Gastroesophageal sphincter (tissue), 4 donors: ENCODE results near the gene TP53AIP1. TPM values are rescaled to one million over a fixed set of nuclear protein-coding genes. Genes with fewer than 3 reads are reported as not detected.
A peak's percentile ranks its signal among the peaks of the same experiment; 100 is the strongest.

Experiments
- ATAC-seq: fragments of 150-250 bp; one replicate; pipeline ENCODE4 v1.9.1; 2016; ENCODE audit warnings: mild to moderate bottlenecking, moderate library complexity
- H3K27ac ChIP-seq, 4 donors: fragments of 200-600 bp; sonication (generic) in 3 of 4; 1 replicate in 3 of 4; 2 replicates in 1 of 4; pipeline ENCODE4 v1.5.1; 2016 to 2019
- H3K27me3 ChIP-seq: fragments of 200-600 bp; sonication (generic); one replicate; pipeline ENCODE4 v1.5.1; 2019
- H3K36me3 ChIP-seq, 2 donors: fragments of 200-600 bp; sonication (generic); one replicate each; pipeline ENCODE4 v1.5.1; 2019; ENCODE audit warnings: control low read depth in 1 of 2
- H3K4me1 ChIP-seq, 3 donors: fragments of 200-600 bp; sonication (generic); 1 replicate in 2 of 3; 2 replicates in 1 of 3; pipeline ENCODE4 v1.5.1; 2016 to 2019; ENCODE audit warnings: control low read depth in 2 of 3
- H3K4me3 ChIP-seq, 2 donors: fragments of 200-600 bp; sonication (generic); one replicate each; pipeline ENCODE4 v1.5.1; 2019; ENCODE audit warnings: mild to moderate bottlenecking in 1 of 2, moderate library complexity in 1 of 2
- H3K9me3 ChIP-seq, 3 donors: fragments of 200-600 bp; sonication (generic); one replicate each; pipeline ENCODE4 v1.5.1; 2017 to 2019; ENCODE audit warnings: control low read depth in 2 of 3
- CTCF ChIP-seq, 4 experiments: fragments of 200-600 bp in 2 of 4; fragments of 450-650 bp in 2 of 4; sonication (generic) in 1 of 4; IDR thresholded peaks; one replicate each; pipeline ENCODE4 v1.5.1; 2017 to 2019; ENCODE audit warnings: antibody characterized with exemption in 4 of 4, mild to moderate bottlenecking in 2 of 4, moderate library complexity in 2 of 4
- EP300 ChIP-seq: sonication (generic); formaldehyde crosslinking; IDR thresholded peaks from one replicate; pipeline ENCODE4 v1.6.1; 2017; ENCODE audit warnings: antibody characterized with exemption, mild to moderate bottlenecking
- POLR2A ChIP-seq, 2 donors: fragments of 450-650 bp; IDR thresholded peaks; one replicate each; pipeline ENCODE4 v1.6.1; 2017; ENCODE audit warnings: antibody characterized with exemption in 2 of 2, mild to moderate bottlenecking in 2 of 2, moderate library complexity in 1 of 2
- POLR2AphosphoS5 ChIP-seq: sonication (generic); formaldehyde crosslinking; IDR thresholded peaks from one replicate; pipeline ENCODE4 v1.6.1; 2017; ENCODE audit warnings: antibody characterized with exemption
- WGBS, 2 donors: methylation state at CpG; one replicate each; pipeline ENCODE4 v1.1.5; 2018; ENCODE audit warnings: low coverage in 1 of 2; 5-methylcytosine and 5-hydroxymethylcytosine counted together
- total RNA-seq, 4 donors: library from RNA; depleted of rRNA; stranded (reverse); fragments of >200 nt; gene quantifications; one replicate each; pipeline ENCODE4 v1.1.0, GENCODE V29; 2016

The TP53AIP1 gene
- total RNA-seq, 4 donors from 2014 or later, result 0.42 TPM; not detected in 3

GRCh38 chr11:128948583-128948982, 5.9 kb upstream of the TP53AIP1 start:
- no peak for ATAC-seq
- Histone ChIP-seq H3K9me3 (no peaks in the 10 kb centered on the region), H3K4me1 (no peaks in the 10 kb centered on the region), H3K36me3 (no peaks in the 10 kb centered on the region), H3K27ac (no peak overlapping the region), H3K27me3 (no peaks in the 10 kb centered on the region), H3K4me3 (no peak overlapping the region)
- WGBS, 2 donors, result 41% methylated on average over 3 of the region's 3 CpGs; no CpG with 5 or more reads in 1 of the 2 donors
- TF ChIP-seq CTCF (IDR thresholded peaks at IDR 0.05), result peak in 1 of 4 experiments; percentile 25
- no peak for TF ChIP-seq POLR2A (IDR thresholded peaks at IDR 0.05)
- no peak for TF ChIP-seq EP300
- no peak for TF ChIP-seq POLR2AphosphoS5

- no peak for TF ChIP-seq POLR2AphosphoS5
- TF ChIP-seq EP300, result no peak
- no peaks in the 10 kb centered on the region for H3K27me3 ChIP-seq
- no peaks in the 10 kb centered on the region for H3K9me3 ChIP-seq
- no peaks in the 10 kb centered on the region for H3K36me3 ChIP-seq
- no peaks in the 10 kb centered on the region for H3K4me1 ChIP-seq
- ATAC-seq, result no peak
- H3K27ac ChIP-seq, result no peak overlapping the region
- 53 to 58% methylated on average over 2 of the region's 2 CpGs for WGBS, 2 donors
- no peak overlapping the region for H3K4me3 ChIP-seq
These were observed 5.1 kb upstream of the TP53AIP1 start for GRCh38 chr11:128947773-128948172.

- WGBS, 2 donors, result 83 to 88% methylated on average over 2 of the region's 2 CpGs
- ATAC-seq, result no peak
- Histone ChIP-seq H3K27ac (no peak overlapping the region), H3K36me3 (no peaks in the 10 kb centered on the region), H3K27me3 (peaks cover under 1% of the 10 kb centered on the region), H3K4me3 (no peak overlapping the region), H3K9me3 (no peaks in the 10 kb centered on the region), H3K4me1 (no peaks in the 10 kb centered on the region)
- TF ChIP-seq POLR2AphosphoS5 (no peak), POLR2A (IDR thresholded peaks at IDR 0.05) (no peak), EP300 (no peak), CTCF (IDR thresholded peaks at IDR 0.05) (no peak)
These were observed 4.0 kb upstream of the TP53AIP1 start for GRCh38 chr11:128946648-128947047.

- no peak for ATAC-seq
- no peak overlapping the region for H3K4me3 ChIP-seq
- no peaks in the 10 kb centered on the region for H3K36me3 ChIP-seq
- TF ChIP-seq EP300 (no peak), POLR2AphosphoS5 (no peak), POLR2A (IDR thresholded peaks at IDR 0.05) (no peak), CTCF (IDR thresholded peaks at IDR 0.05) (no peak)
- H3K9me3 ChIP-seq, result no peaks in the 10 kb centered on the region
- peaks cover 19% of the 10 kb centered on the region for H3K27me3 ChIP-seq
- 51 to 69% methylated on average over 9 to 14 of the region's 16 CpGs for WGBS, 2 donors
- no peak overlapping the region for H3K27ac ChIP-seq
- H3K4me1 ChIP-seq, result no peaks in the 10 kb centered on the region
These were observed 831 bp upstream of the TP53AIP1 start for GRCh38 chr11:128943428-128943976.

- no peak for ATAC-seq
- H3K27ac ChIP-seq, result no peak overlapping the region
- no peaks in the 10 kb centered on the region for H3K9me3 ChIP-seq
- peaks cover 19% of the 10 kb centered on the region for H3K27me3 ChIP-seq
- no peak overlapping the region for H3K4me3 ChIP-seq
- no peaks in the 10 kb centered on the region for H3K36me3 ChIP-seq
- TF ChIP-seq EP300 (no peak), POLR2A (IDR thresholded peaks at IDR 0.05) (no peak), CTCF (IDR thresholded peaks at IDR 0.05) (no peak), POLR2AphosphoS5 (no peak)
- no peaks in the 10 kb centered on the region for H3K4me1 ChIP-seq
- 100% methylated on average over 1 of the region's 13 CpGs; no CpG with 5 or more reads in 1 of the 2 donors for WGBS, 2 donors
These were observed 429 bp downstream of the TP53AIP1 start for GRCh38 chr11:128942272-128942612.
